ENCODE results near the gene COL28A1.

- no peak for TF ChIP-seq CTCF (IDR thresholded peaks at IDR 0.05)
- no peak for TF ChIP-seq POLR2A (IDR thresholded peaks at IDR 0.05)
These were observed 19.2 kb upstream of the COL28A1 start for GRCh38 chr7:7554649-7555575.

All from lower leg skin (tissue), 3 donors.